Osteoblast (primary cell): ENCODE results near the gene LOXL3. TPM values are rescaled to one million over a fixed set of nuclear protein-coding genes. Genes with fewer than 3 reads are reported as not detected.
A peak's percentile ranks its signal among the peaks of the same experiment; 100 is the strongest.

Source experiments
- DNase-seq: peaks from one replicate; pipeline ENCODE4 v3.0.0; 2011; ENCODE audit warnings: low spot score, mixed read lengths; ENCODE audit not compliant: insufficient read length; ENCODE audit errors: missing footprints
- H2AFZ ChIP-seq: 2 replicates; pipeline ENCODE4 v1.6.0; 2011; ENCODE audit warnings: mild to moderate bottlenecking, low read length
- H3K27ac ChIP-seq: 2 replicates; pipeline ENCODE4 v1.5.1; 2011; ENCODE audit warnings: mild to moderate bottlenecking, low read depth, low read length, moderate library complexity
- H3K27me3 ChIP-seq: 2 replicates; pipeline ENCODE4 v1.6.0; 2012; ENCODE audit warnings: mild to moderate bottlenecking, control low read depth, inconsistent platforms, low read length, moderate library complexity; ENCODE audit not compliant: insufficient read depth
- H3K36me3 ChIP-seq: 2 replicates; pipeline ENCODE4 v1.5.1; 2011; ENCODE audit warnings: mild to moderate bottlenecking, low read length, control low read depth, moderate library complexity; ENCODE audit not compliant: insufficient read depth
- H3K4me1 ChIP-seq: 2 replicates; pipeline ENCODE4 v1.5.1; 2011; ENCODE audit warnings: mild to moderate bottlenecking, low read length, control low read depth, moderate library complexity; ENCODE audit not compliant: insufficient read depth
- H3K4me2 ChIP-seq: 2 replicates; pipeline ENCODE4 v1.6.0; 2011; ENCODE audit warnings: mild to moderate bottlenecking, low read length; ENCODE audit not compliant: insufficient read depth
- H3K4me3 ChIP-seq: fragments of 200-600 bp; sonication (generic); 3 replicates; pipeline ENCODE4 v1.5.1; 2012; ENCODE audit warnings: mild to moderate bottlenecking, low read length, inconsistent platforms; ENCODE audit not compliant: insufficient read depth
- H3K79me2 ChIP-seq: 2 replicates; pipeline ENCODE4 v1.6.0; 2012; ENCODE audit warnings: mild to moderate bottlenecking, low read length, control low read depth, inconsistent platforms; ENCODE audit not compliant: insufficient read depth
- H3K9me3 ChIP-seq: 2 replicates; pipeline ENCODE4 v1.5.1; 2011; ENCODE audit warnings: low read depth, low read length, control low read depth
- H4K20me1 ChIP-seq: 2 replicates; pipeline ENCODE4 v1.6.0; 2012; ENCODE audit warnings: mild to moderate bottlenecking, low read length, control low read depth; ENCODE audit not compliant: insufficient read depth
- CTCF ChIP-seq: IDR thresholded peaks from 2 replicates; pipeline ENCODE4 v1.5.1; 2011; ENCODE audit warnings: mild to moderate bottlenecking, low read depth, low read length, moderate library complexity; ENCODE audit errors: extremely low read depth
- total RNA-seq: library from RNA; depleted of rRNA; stranded (reverse); fragments of >200 nt; gene quantifications from 2 replicates; pipeline ENCODE4 v1.2.3, GENCODE V29; 2012

The LOXL3 gene
- total RNA-seq, 1 donor: 97.4 TPM

- H4K20me1 ChIP-seq: no peaks in the 10 kb centered on the region
- H3K4me1 ChIP-seq: peaks cover 50% of the 10 kb centered on the region
- no peak overlapping the region for H3K27ac ChIP-seq
- H3K79me2 ChIP-seq: peaks cover 41% of the 10 kb centered on the region
- peaks cover 14% of the 10 kb centered on the region for H3K36me3 ChIP-seq
- H3K27me3 ChIP-seq: no peaks in the 10 kb centered on the region
- no peaks in the 10 kb centered on the region for H3K9me3 ChIP-seq
- peak overlapping the region; percentile 91 for H3K4me2 ChIP-seq
- H3K4me3 ChIP-seq: peak overlapping the region; percentile 80
- H2AFZ ChIP-seq: no peak overlapping the region
- peak; percentile 74 for DNase-seq
- TF ChIP-seq CTCF: no peak
Measured at GRCh38 chr2:74502147-74502719, 51.5 kb downstream of the LOXL3 start.

- Histone ChIP-seq H4K20me1 (no peaks in the 10 kb centered on the region), H3K4me1 (peaks cover 44% of the 10 kb centered on the region), H2AFZ (no peak overlapping the region), H3K36me3 (peaks cover 14% of the 10 kb centered on the region), H3K4me2 (no peak overlapping the region), H3K9me3 (no peaks in the 10 kb centered on the region), H3K79me2 (peaks cover 34% of the 10 kb centered on the region), H3K27ac (no peak overlapping the region), H3K4me3 (no peak overlapping the region), H3K27me3 (no peaks in the 10 kb centered on the region)
- DNase-seq: peak; percentile 83
- TF ChIP-seq CTCF: no peak
Measured at GRCh38 chr2:74501335-74502071, 52.2 kb downstream of the LOXL3 start.

GRCh38 chr2:74500578-74500946 is 53.2 kb downstream of the LOXL3 start:
- Histone ChIP-seq H3K36me3 (peaks cover 12% of the 10 kb centered on the region), H4K20me1 (no peaks in the 10 kb centered on the region), H3K9me3 (no peaks in the 10 kb centered on the region), H3K4me2 (no peak overlapping the region), H3K4me3 (no peak overlapping the region), H3K27me3 (no peaks in the 10 kb centered on the region), H3K27ac (no peak overlapping the region), H3K4me1 (peaks cover 37% of the 10 kb centered on the region), H3K79me2 (peaks cover 26% of the 10 kb centered on the region), H2AFZ (no peak overlapping the region)
- no peak for DNase-seq
- no peak for TF ChIP-seq CTCF

- Histone ChIP-seq H3K4me1 (peaks cover 32% of the 10 kb centered on the region), H4K20me1 (no peaks in the 10 kb centered on the region), H2AFZ (no peak overlapping the region), H3K27me3 (no peaks in the 10 kb centered on the region), H3K9me3 (no peaks in the 10 kb centered on the region), H3K4me3 (peak overlapping the region; percentile 75), H3K79me2 (peaks cover 21% of the 10 kb centered on the region), H3K27ac (no peak overlapping the region), H3K36me3 (peaks cover 7% of the 10 kb centered on the region), H3K4me2 (peak overlapping the region; percentile 84)
- DNase-seq: peak; percentile 72
- TF ChIP-seq CTCF: no peak
Measured at GRCh38 chr2:74499940-74500577, 53.7 kb downstream of the LOXL3 start.
